Measurements from ENCODE around the gene LAMP5.

LAMP5 gene

DNA sequence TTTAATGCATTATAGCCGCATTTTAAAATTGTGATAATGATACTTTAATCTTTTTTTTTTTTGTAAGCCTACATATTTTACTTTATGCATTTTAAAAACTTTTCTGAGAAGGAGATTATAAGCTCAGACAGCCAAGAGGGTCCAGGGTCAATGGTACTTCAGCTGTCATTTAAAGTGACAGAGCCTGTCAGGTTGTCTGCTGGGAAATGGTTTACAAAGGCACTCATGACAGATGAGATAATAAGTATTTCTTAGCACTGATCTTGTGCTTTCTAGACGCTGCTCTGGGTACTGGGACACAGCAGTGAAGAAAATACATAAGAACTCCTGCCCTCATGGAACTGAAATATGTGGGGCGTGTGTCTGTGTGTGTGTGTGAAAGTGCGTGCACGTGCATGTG, 19.6 kb downstream of the LAMP5 start:
- no peak for DNase-seq (ENCODE audit: low read depth in 2 of 2)

- DNase-seq (ENCODE audit: low read depth in 2 of 2): no peak
Measured at GRCh38 chr20:9535449-9535848, 21.1 kb downstream of the LAMP5 start.

- DNase-seq (ENCODE audit: low read depth in 2 of 2): no peak
Measured at GRCh38 chr20:9543214-9543613, 28.8 kb downstream of the LAMP5 start.

GRCh38 chr20:9550283-9550682, 35.9 kb downstream of the LAMP5 start:
- DNase-seq (ENCODE audit: low read depth in 2 of 2): no peak

GRCh38 chr20:9550871-9551270, 36.5 kb downstream of the LAMP5 start:
- DNase-seq (ENCODE audit: low read depth in 2 of 2): no peak

DNA sequence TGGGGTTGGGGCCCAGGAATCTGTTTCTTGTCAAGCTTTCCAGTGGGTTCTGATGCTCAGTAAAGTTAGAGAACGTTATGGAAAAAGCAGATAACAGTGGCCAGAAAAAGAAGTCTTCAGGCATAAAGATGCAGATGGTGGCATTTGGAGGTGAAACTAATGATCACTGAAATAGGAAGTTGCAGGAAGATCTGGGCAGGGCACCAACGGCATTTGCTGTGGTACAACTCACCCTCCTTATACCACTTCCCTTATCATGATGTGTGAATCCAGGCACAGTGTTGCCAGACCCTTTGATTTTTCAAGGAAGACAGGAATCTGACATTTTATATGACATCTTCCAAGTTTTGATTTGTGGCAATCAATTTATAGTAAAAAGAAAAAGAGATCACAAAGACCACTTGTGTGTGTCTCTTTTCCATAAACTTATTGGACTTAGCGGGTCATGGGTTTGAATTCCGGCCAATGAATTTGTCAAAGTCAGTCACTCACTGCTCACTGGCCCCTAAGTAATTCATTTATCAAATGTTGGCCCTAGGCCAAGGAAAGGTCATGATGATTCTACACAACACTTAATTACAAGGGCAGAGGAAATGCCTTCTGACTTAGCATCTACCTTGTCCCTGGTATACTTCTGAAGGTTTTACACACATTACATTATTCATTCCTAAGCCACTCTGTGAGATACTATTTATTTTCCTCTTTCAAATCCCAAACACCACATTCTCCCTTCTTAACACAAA, 37.6 kb downstream of the LAMP5 start:
- DNase-seq (ENCODE audit: low read depth in 2 of 2): no peak

DNA sequence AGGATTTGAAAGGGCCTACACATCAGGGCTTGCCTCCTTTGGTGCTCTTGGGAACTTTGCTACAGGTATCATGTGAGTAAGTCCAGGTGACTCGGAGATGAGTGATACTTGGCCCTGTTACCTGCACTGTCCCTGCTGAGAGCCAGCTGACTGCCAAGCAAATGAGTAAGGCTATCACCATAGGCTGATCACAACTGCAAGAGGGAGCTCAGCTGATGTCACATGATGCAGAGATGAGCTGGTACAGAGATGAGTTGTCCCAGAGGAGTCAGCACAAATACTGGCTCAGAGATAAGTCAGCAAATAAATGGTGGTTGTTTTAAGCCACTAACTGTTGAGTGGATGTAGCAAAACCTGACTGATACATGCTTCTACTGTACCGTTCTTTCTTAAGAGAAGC, 41.4 kb downstream of the LAMP5 start:
- DNase-seq (ENCODE audit: low read depth in 2 of 2): no peak

DNA sequence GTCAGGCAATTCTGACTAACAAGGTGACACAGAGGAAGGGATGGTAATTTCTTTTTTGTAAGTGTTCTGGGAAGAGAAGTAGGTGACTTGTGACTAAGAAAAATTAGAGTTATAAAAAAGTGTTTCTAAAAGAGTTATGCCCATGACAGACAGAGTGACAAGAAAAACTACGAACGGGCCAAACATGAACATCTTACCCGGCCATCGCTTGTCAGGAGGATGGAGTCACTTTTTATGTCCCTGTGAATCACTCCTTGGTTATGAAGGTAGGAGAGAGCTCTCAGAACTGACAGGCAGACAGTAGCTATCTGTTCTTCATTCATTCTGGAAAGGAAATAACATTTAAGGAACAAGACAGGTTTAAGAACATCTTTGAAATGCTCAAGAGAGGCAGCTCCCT, 43.0 kb downstream of the LAMP5 start:
- DNase-seq (ENCODE audit: low read depth in 2 of 2): no peak

GRCh38 chr20:9565910-9566550, 51.6 kb downstream of the LAMP5 start:
- no peak for DNase-seq (ENCODE audit: low read depth in 2 of 2)

GRCh38 chr20:9566977-9567376, 52.6 kb downstream of the LAMP5 start:
- DNase-seq (ENCODE audit: low read depth in 2 of 2): no peak

DNA sequence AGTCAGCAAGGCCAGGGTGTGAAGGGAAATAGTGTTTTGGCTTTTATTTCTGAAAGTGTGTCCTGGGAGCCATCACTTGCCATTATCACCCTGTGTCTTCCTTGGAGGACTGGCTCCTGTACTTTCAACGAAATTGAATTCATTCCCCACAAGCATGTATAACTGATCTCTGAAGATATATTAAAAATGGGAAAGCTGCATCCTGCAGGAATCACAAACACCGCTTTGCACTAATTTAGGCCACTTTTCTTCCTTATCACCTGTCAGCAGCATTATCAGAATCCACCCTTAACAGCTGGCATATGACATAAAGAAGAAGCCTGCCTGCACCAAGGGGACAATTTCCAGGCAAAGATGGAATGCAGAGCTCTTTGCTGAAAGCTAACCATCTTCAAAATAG, 56.2 kb downstream of the LAMP5 start:
- DNase-seq (ENCODE audit: low read depth in 2 of 2): no peak

DNA sequence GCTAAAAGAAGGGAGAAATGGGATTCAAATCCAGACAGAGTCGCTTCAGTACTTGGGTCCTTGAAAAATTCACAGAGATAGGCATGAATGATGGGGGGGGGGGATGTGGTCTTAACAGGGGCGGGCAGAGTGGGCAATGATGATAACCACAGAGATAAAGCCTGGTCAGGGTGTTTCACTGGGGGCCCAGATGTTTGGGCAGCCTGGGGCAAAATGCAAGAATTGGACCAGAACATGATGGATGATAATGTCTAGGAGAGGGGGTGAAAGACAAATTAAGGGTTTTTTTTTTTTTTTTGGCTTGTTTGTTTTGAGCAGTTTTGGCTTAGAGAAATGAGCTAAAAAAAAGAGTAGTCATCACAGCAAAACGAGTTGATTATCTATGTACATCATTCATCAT, 57.4 kb downstream of the LAMP5 start:
- DNase-seq (ENCODE audit: low read depth in 2 of 2): no peak

GRCh38 chr20:9572670-9573069, 58.3 kb downstream of the LAMP5 start:
- DNase-seq (ENCODE audit: low read depth in 2 of 2): no peak

DNA sequence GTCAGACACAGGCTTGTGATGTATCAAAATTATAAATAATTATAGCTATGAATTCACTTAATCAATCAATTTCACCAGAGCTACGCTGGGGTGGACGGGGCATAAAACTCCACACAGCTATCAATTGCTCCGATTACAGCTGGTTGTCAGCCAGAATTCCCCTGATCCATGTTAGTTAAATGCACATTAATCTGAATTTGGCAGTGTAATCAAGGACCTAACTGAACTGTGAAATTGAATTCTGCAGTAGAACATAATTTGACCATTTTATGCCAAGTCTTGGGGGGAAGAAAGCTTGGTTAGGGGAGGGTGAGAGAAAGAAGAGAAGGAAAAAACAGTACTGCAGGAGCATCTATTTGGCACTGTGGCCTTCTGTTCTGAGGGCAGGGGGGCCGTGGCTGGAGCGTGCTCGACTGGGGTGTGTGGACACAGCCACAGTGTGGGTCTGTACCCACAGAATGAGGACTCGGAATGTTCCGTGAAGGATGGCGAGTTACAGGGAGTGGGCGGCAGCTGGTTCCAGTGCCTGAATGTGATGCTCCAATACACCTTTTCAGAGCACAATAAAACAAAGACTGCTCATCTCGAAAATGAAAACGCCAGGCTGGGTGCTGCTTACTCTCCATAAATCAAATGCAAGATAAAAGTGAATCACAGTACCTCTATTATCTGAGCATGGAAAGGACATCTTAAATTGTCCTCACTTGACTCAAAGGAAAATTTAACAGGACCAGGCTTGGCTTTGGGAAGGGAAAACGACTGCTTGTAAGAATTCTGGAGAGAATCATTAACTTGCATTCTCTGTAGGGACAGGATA, 59.2 kb downstream of the LAMP5 start:
- DNase-seq (ENCODE audit: low read depth in 2 of 2): no peak

- no peak for DNase-seq (ENCODE audit: low read depth in 2 of 2)
Measured at GRCh38 chr20:9574181-9574580, 59.8 kb downstream of the LAMP5 start.

GRCh38 chr20:9574776-9575175, 60.4 kb downstream of the LAMP5 start:
- no peak for DNase-seq (ENCODE audit: low read depth in 2 of 2)

DNA sequence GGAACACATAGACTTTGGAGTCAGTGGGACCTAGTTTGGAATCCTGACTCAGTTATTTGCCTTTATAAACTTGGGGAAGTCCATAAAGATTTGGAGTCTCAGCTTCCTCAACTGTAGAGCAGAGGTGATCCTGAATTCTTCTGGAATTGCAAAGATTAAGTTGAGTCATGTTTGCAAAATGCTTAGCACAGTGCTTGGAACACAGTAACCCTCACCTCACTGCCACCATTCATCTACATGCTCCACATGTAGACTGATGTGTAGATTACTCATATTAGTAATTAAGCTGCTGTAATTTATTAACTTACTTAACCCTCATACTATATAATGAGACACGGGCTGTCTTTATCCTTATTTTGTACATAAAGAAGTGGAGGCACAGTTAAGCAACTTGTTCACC, 61.4 kb downstream of the LAMP5 start:
- no peak for DNase-seq (ENCODE audit: low read depth in 2 of 2)

DNA sequence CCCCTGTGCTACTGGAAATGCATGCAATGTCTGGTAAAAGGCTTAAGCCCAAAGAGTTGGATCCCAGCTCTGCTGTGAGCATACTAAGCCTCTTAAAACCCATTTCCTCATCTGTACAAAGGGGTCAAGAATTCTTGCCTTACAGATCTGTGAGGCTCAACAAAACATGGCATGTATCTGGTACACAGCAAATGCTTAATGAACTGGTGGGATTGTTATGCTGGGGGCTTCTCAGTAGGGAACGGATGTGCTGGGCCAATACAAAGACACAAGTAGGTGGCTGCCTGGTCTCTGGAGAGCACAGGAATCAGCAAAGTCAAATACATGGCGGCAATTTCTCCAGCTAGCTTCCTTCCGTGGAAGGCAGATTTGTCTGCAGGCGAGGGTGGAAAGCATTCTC, 62.3 kb downstream of the LAMP5 start:
- DNase-seq (ENCODE audit: low read depth in 2 of 2): no peak

- no peak for DNase-seq (ENCODE audit: low read depth in 2 of 2)
Measured at GRCh38 chr20:9577397-9577796, 63.0 kb downstream of the LAMP5 start.

DNA sequence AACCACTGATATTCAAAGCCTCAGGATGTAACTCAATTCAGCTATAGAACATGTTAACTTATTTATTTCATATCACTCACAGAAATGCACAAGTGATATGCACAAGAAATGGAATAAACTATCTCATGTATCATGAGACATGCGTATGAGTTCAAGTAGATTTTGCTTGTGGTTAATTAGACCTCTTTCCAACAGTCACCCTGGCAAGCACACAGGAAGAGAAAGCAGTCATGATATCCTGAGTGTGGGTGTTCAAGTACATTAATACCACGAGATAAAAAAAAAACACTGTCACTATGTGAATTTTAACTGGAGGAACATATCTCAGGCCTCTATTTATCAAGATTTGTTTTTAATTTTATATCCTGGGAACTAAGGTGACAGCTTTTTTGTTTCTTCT, 64.2 kb downstream of the LAMP5 start:
- DNase-seq (ENCODE audit: low read depth in 2 of 2): no peak

Data from stimulated activated CD4-positive, alpha-beta T cell treated with anti-CD3 and anti-CD28 coated beads, Interleukin-4, amount 100 ng/mL, for 48 hours (primary cell).